AG09309 (cell line): ENCODE data around the gene DUSP18.
"Not testable (repeated sequence)": the region's sequence is repeated elsewhere in the genome, so short reads cannot be mapped to it uniquely, and the experiment has no call there.

Experiments used
- DNase-seq: peaks from one replicate; pipeline ENCODE4 v3.0.0-alpha.2; 2010; ENCODE audit warnings: low read depth
- H3K4me3 ChIP-seq: 2 replicates; pipeline ENCODE4 v1.5.1; 2011; ENCODE audit warnings: mild to moderate bottlenecking, low read depth, low read length, moderate library complexity; ENCODE audit not compliant: control insufficient read depth
- TF ChIP-seq, protein P1 (sequence below): IDR thresholded peaks from 2 replicates; pipeline ENCODE4 v1.5.1; 2011; ENCODE audit warnings: mild to moderate bottlenecking, low read depth, low read length, inconsistent platforms; ENCODE audit not compliant: insufficient read depth, control insufficient read depth; ENCODE audit errors: missing control alignments

Gene DUSP18

DNA sequence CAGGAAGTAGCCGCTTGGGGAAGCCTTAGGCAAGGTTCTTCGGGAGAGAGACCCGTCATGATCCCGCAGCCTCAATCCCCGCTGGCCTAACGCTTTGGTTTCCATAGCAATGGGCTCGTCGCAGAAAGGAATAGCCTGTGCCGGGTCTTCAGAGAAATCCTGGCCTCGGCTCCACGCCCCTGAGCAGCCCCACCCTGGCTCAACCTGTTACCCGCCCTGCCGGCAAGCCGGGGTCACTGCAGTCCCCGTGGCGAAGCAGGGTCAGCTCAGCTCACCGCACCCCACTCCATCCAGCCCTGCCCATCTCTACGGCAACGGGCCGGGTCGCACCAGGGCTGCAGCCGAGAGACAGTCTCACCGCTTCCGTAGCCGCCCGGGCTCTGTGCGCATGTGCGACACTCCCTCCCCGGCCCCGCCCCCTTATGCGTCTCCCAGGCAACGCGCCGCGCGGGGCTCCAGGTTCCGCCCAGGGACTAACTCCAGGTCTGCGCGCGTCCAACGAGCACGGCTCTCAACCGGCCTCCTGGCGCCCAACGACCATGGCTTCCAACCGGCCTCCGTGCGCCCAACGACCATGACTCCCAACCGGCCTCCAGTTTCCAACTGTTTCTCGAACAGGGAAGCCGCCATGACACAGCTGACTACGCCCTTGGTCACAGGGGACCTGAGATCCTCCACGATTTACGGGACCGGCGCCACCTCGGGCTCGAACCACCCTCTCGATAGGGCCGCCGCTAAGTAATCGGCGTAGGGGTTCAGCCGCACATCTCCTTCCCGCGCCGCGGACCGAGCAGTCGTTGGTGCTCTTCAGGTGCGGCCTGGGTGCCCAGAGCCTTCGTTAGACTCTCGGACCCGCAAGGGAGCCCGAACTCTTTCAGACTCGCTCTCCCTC is at the start of gene DUSP18:
Gene DUSP18 (minus strand): TSS at position 382 of the 892 bp plus-strand sequence. CDS start 3,872 bp downstream, outside the sequence.
- DNase-seq = peak; percentile 32
- H3K4me3 ChIP-seq = peak within 1 kb of the TSS; percentile 84
- TF ChIP-seq, protein P1, sequence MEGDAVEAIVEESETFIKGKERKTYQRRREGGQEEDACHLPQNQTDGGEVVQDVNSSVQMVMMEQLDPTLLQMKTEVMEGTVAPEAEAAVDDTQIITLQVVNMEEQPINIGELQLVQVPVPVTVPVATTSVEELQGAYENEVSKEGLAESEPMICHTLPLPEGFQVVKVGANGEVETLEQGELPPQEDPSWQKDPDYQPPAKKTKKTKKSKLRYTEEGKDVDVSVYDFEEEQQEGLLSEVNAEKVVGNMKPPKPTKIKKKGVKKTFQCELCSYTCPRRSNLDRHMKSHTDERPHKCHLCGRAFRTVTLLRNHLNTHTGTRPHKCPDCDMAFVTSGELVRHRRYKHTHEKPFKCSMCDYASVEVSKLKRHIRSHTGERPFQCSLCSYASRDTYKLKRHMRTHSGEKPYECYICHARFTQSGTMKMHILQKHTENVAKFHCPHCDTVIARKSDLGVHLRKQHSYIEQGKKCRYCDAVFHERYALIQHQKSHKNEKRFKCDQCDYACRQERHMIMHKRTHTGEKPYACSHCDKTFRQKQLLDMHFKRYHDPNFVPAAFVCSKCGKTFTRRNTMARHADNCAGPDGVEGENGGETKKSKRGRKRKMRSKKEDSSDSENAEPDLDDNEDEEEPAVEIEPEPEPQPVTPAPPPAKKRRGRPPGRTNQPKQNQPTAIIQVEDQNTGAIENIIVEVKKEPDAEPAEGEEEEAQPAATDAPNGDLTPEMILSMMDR = peak; percentile 40

DNA sequence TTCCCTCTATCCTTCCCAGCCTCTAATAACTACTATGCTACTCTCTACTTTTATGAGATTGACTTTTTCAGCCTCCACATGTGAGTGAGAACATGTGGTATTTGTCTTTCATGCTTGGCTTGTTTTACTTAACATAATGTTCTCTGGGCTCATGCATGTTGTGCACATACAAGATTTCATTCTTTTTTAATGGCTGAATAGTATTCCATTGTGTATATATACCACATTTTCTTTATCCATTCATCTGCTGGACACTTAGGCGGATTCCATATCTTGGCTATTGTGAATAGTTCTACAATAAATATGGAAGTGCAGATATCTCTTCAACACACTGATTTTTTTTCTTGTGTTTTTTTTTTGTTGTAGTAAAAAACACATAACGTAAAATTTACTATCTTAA is 46.4 kb upstream of the DUSP18 start:
- TF ChIP-seq, protein P1 = no peak
- no peak for DNase-seq

DNA sequence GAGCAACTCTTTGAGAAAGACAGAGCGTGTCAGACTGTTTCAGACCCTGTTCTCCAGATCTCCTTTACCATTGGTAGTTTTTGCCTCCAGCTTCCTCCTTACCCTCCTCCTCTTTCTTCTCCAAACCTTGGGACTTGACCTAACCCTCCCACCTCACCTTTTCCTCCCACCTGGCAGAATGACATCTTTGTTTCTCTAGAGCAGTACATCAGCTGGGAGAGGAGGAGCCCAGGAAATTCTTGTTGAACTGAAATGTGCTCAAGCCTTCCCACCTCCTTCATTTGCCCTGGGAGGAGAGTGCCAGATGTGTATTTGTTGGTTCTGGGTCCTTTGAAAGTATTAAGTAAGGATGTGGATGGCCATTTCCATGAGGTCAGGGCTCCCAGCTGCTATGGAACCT is 44.4 kb upstream of the DUSP18 start:
- no peak overlapping the region for H3K4me3 ChIP-seq
- DNase-seq = no peak
- TF ChIP-seq, protein P1 = no peak

More for the DNA sequence above, 46.4 kb upstream of the DUSP18 start:
- H3K4me3 ChIP-seq = no peak overlapping the region

DNA sequence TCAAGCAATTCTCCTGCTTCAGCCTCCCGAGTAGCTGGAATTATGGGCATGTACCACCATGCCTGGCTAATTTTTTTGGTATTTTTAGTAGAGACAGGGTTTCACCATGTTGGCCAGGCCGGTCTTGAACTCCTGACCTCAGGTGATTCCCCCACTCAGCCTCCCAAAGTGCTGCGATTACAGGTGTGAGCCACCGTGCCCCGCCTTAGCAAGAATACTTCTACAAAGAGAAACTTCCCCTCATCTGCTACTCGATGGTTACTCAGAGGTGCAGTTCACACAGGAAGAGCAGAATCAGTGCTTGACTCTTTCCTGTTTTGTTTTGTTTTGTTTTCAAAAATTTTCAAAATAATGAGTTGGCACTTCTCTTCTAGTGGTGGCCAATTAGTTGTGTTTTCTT is 42.3 kb upstream of the DUSP18 start:
- not testable (repeated sequence) for H3K4me3 ChIP-seq, DNase-seq

DNA sequence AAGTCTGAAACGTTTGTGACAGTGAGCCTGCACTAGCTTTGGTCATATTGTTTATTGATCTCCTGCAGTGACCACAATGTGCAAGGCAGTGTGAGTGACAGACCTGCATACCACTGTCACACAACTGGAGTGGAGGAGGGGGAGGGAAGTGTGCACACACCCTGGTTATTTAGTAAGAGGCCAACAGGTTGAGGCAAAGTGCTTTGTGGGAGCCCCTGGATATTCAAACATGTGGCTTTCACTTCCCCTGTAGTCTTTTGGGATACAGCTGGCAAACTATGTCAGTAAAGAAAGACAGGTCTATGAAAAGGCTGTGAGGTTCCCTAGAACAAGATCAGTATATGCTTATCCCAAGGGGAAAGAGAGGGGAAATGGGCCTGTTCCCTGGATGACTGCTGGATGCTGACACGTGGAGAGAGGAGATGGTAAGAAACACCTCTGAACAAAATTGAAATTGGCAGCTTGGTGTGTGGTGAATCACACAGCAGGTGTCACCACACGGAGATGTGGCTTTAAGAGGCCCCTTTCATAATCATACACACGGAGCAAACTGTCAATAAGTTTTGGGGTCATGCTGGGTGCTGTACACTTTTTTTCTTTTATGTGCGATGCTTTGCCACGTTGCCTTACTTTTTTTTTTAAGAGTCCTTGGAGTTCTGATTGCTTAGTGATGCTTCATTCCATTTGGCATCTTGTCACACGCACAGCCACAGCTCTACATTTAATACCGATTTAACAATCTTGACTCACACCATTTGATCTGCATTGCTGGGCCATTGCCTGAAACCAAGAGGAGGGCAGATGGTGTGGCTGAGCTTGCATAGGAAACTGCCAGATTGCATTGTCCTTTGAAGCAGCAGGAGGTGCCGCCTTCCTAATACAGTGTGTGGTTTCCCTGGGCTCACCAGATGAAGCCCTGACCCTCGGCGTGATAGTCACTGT is 38.3 kb upstream of the DUSP18 start:
- TF ChIP-seq, protein P1 = no peak
- peak; percentile 95 for DNase-seq
- no peak overlapping the region for H3K4me3 ChIP-seq

DNA sequence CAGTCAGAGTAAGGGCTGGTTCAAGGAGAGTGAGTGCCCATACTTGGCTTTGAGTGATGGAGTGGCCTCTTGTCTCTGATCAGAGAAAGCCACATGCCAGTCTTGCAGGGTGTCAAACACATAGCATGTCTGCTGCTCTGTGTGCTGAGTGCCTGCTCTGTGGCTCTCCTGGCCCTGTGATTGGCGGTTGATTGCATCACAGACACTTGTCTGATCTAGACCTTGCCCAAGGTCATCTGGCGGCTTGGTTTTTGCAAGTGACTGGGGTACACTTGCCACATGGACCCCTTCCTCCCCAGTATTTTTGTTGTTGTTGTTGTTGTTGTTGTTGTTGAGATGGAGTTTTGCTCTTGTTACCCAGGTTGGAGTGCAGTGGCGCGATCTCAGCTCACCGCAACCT is 37.3 kb upstream of the DUSP18 start:
- TF ChIP-seq, protein P1 = no peak
- DNase-seq = no peak
- H3K4me3 ChIP-seq = no peak overlapping the region
